Measurements from ENCODE around the gene RCOR3. TPM values are rescaled to one million over a fixed set of nuclear protein-coding genes. Genes with fewer than 3 reads are reported as not detected.

Gene RCOR3
- total and polyA plus RNA-seq, 2 of the 8 experiments (the other 6 are each of a cell fraction or from before 2014, with no cell fraction given): 21.4 to 36.3 TPM

DNA sequence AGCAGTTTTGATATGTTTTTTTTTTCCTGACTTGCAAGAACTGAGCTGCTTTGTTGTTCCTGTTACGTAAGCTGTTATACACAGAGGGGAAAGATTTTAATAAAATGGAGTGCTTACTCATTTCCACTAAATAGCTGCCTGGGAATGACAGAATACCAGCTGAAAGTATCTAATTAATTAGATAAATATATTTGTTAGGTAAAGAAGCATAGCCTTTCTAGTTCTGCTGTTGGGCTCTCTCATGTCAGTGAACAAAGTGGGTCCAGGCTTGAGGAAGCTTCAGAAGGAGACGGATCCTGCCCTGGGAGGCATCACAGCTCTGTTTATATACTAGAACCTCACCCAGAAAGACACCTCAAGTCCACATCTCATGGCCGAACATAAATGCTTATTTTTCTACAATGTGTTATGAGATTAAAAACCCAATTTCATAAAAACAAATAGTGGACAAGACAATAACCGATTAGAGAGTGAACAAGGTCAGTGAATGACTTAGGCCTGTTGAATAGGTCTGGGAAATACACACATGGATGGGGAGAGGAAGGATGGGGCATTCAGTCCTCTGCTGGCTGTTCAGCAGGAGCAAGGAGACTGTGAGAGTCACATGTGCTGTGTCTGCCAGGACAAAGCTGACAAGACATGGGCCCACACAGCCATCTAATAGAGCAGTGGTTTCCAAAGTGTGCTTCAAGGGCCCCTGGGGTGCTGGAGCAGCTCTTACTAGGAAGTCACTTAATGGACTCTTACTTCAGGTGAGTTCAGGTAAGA is 88.1 kb downstream of the RCOR3 start:
- H2BK20ac ChIP-seq (ENCODE audit: low read length): no peak overlapping the region
- H3K79me1 ChIP-seq (ENCODE audit: low read depth, low read length): peaks cover 2% of the 10 kb centered on the region
- no peak overlapping the region for H3K27ac ChIP-seq (ENCODE audit: low read depth, low read length)
- peaks cover 4 to 6% (median 5%) of the 10 kb centered on the region in 4 experiments; a peak in 6 of 7 replicates for H3K4me1 ChIP-seq (replicated peaks in 1 of 4; ENCODE audit: control insufficient read depth in 3 of 4, insufficient read depth in 4 of 4, low read length in 3 of 4)
- H3K9me3 ChIP-seq (ENCODE audit: insufficient read depth in 2 of 2, low read depth in 1 of 2, low read length in 1 of 2): no peaks in the 10 kb centered on the region
- no peak overlapping the region for H3K23ac ChIP-seq (ENCODE audit: insufficient read length)
- H3K27me3 ChIP-seq (replicated peaks in 1 of 4; ENCODE audit: control insufficient read depth in 3 of 4, extremely low read depth in 1 of 4, insufficient read depth in 3 of 4, low read length in 3 of 4): no peaks in the 10 kb centered on the region
- FAIRE-seq (no peak), DNase-seq (ENCODE audit: low read depth in 1 of 2, low spot score in 2 of 2) (no peak)
- no peak overlapping the region for H3K4me3 ChIP-seq (ENCODE audit: extremely low read depth in 1 of 4, insufficient read depth in 2 of 4, low read depth in 3 of 4, low read length in 4 of 4)
- no peak overlapping the region for H3K14ac ChIP-seq (ENCODE audit: insufficient read length)
- no peak overlapping the region for H2AFZ ChIP-seq (ENCODE audit: low read length)
- H2BK5ac ChIP-seq (ENCODE audit: low read depth, low read length): no peak overlapping the region
- H3K79me2 ChIP-seq (ENCODE audit: control insufficient read depth in 1 of 2, insufficient read depth in 2 of 2, low read length in 2 of 2): peaks cover 0 to 25% of the 10 kb centered on the region in 2 experiments; a peak in 2 of 4 replicates
- no peak overlapping the region for H3K56ac ChIP-seq (replicated peaks; ENCODE audit: insufficient read length, low read depth, low read length)
- no peak overlapping the region for H3K4ac ChIP-seq (replicated peaks; ENCODE audit: insufficient read length, low read depth, low read length)
- no peak overlapping the region for H2AK5ac ChIP-seq (ENCODE audit: low read depth, low read length)
- no peak overlapping the region for H4K5ac ChIP-seq (ENCODE audit: insufficient read length, low read depth, low read length)
- no peak overlapping the region for H2BK12ac ChIP-seq (ENCODE audit: low read depth, low read length)
- H4K20me1 ChIP-seq (replicated peaks in 1 of 2; ENCODE audit: control insufficient read depth in 1 of 2, insufficient read depth in 2 of 2, low read length in 2 of 2): peaks cover 0 to 2% of the 10 kb centered on the region in 2 experiments
- CTCF ChIA-PET (ENCODE audit: partially characterized antibody): interaction anchor here (0.5 to 3.7 kb wide), 8 partner anchors 11 to 167 kb away, joined by 3 to 15 read pairs (median 5); partner anchors contain the start of gene TRAF5
- no peak overlapping the region; the same call in 1 of the 2 replicates for H3K18ac ChIP-seq (ENCODE audit: extremely low read depth, low read length)
- no peak overlapping the region for H4K91ac ChIP-seq (replicated peaks; ENCODE audit: insufficient read length, low read length)
- WGBS, 2 experiments (ENCODE audit: extremely low coverage in 1 of 2, insufficient coverage in 1 of 2, insufficient read length in 1 of 2, insufficient replicate concordance in 2 of 2, low coverage in 1 of 2, low lambda C conversion rate in 2 of 2, missing lambda C conversion rate in 1 of 2): 86% methylated on average over 4 of the region's 4 CpGs; no CpG with 5 or more reads in 1 of the 2 experiments
- H3K4me2 ChIP-seq (ENCODE audit: insufficient read depth in 1 of 2, low read depth in 2 of 2, low read length in 2 of 2): no peak overlapping the region
- no peaks in the 10 kb centered on the region; a peak in 1 of 8 replicates for H3K36me3 ChIP-seq (ENCODE audit: control insufficient read depth in 2 of 4, insufficient read depth in 4 of 4, low read length in 3 of 4)
- no peak overlapping the region for H3K9ac ChIP-seq (replicated peaks in 1 of 4; ENCODE audit: extremely low read depth in 1 of 4, low read depth in 3 of 4, low read length in 3 of 4)
- no peaks in the 10 kb centered on the region for H3K23me2 ChIP-seq (ENCODE audit: low read depth, low read length)
- POLR2A ChIA-PET (ENCODE audit: partially characterized antibody): interaction anchor here (0.6 to 1.3 kb wide), 2 partner anchors 17 to 19 kb away, joined by 3 to 4 read pairs; no protein-coding TSS in a partner anchor
- H2BK15ac ChIP-seq (ENCODE audit: low read length): peak overlapping the region; percentile 85; the same call in 1 of the 2 replicates
- H2BK120ac ChIP-seq (replicated peaks; ENCODE audit: low read depth, low read length): no peak overlapping the region
- no peak overlapping the region for H4K8ac ChIP-seq (ENCODE audit: extremely low read depth, insufficient read depth, low read length)
- TF ChIP-seq KDM4A (IDR thresholded peaks at IDR 0.05; ENCODE audit: low read depth, low read length, severe bottlenecking): no peak
- no peak for TF ChIP-seq POLR2A (IDR thresholded peaks at IDR 0.05; ENCODE audit: control extremely low read depth in 1 of 2, low read depth in 2 of 2, low read length in 2 of 2)
- TF ChIP-seq YY1 (IDR thresholded peaks at IDR 0.05; ENCODE audit: low read depth, low read length): no peak
- TF ChIP-seq JUND (IDR thresholded peaks at IDR 0.05; ENCODE audit: low read length): no peak
- TF ChIP-seq BACH1 (IDR thresholded peaks at IDR 0.05; ENCODE audit: low read length): no peak
- no peak for TF ChIP-seq BRCA1 (IDR thresholded peaks at IDR 0.05; ENCODE audit: low read depth, low read length)
- no peak for TF ChIP-seq SP4 (IDR thresholded peaks at IDR 0.05; ENCODE audit: low read length)
- no peak for TF ChIP-seq POU5F1 (IDR thresholded peaks at IDR 0.05; ENCODE audit: low read depth, low read length)
- TF ChIP-seq, protein P1, sequence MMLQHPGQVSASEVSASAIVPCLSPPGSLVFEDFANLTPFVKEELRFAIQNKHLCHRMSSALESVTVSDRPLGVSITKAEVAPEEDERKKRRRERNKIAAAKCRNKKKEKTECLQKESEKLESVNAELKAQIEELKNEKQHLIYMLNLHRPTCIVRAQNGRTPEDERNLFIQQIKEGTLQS (IDR thresholded peaks at IDR 0.05; ENCODE audit: insufficient read depth, low read depth, low read length): no peak
- TF ChIP-seq PHF8 (conservative IDR thresholded peaks at IDR 0.05; ENCODE audit: low read depth, low read length): no peak
- TF ChIP-seq TEAD4 (IDR thresholded peaks at IDR 0.05; ENCODE audit: low read depth, low read length): no peak
- TF ChIP-seq, protein P2, sequence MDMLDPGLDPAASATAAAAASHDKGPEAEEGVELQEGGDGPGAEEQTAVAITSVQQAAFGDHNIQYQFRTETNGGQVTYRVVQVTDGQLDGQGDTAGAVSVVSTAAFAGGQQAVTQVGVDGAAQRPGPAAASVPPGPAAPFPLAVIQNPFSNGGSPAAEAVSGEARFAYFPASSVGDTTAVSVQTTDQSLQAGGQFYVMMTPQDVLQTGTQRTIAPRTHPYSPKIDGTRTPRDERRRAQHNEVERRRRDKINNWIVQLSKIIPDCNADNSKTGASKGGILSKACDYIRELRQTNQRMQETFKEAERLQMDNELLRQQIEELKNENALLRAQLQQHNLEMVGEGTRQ (IDR thresholded peaks at IDR 0.05; ENCODE audit: low read length): no peak
